Astrocyte of the hippocampus (primary cell): ENCODE data around the gene DUSP15.
"Not testable (repeated sequence)": the region's sequence is repeated elsewhere in the genome, so short reads cannot be mapped to it uniquely, and the experiment has no call there.

Experiments
- DNase-seq: peaks from one replicate; pipeline ENCODE4 v3.0.0; 2011; ENCODE audit warnings: low read depth, low spot score

The DUSP15 gene

GRCh38 chr20:31869942-31870725 lies at the start of gene DUSP15, which contains the start of gene TTLL9:
DUSP15 (minus strand) TSS chr20:31870527; CDS start chr20:31870337, 190 bp downstream.
TTLL9 (plus strand) TSS chr20:31870634; CDS start chr20:31871127, 493 bp downstream.
- peak; percentile 54 for DNase-seq

GRCh38 chr20:31919410-31920155 lies 49.3 kb upstream of the DUSP15 start:
- DNase-seq, result no peak

- DNase-seq, result no peak
These were observed 48.3 kb upstream of the DUSP15 start for GRCh38 chr20:31918466-31919105.

GRCh38 chr20:31917962-31918412 lies 47.7 kb upstream of the DUSP15 start:
- DNase-seq, result not testable (repeated sequence)

GRCh38 chr20:31916708-31917107 lies 46.4 kb upstream of the DUSP15 start:
- no peak for DNase-seq

GRCh38 chr20:31915491-31916280 lies 45.4 kb upstream of the DUSP15 start:
- DNase-seq, result no peak

DNA sequence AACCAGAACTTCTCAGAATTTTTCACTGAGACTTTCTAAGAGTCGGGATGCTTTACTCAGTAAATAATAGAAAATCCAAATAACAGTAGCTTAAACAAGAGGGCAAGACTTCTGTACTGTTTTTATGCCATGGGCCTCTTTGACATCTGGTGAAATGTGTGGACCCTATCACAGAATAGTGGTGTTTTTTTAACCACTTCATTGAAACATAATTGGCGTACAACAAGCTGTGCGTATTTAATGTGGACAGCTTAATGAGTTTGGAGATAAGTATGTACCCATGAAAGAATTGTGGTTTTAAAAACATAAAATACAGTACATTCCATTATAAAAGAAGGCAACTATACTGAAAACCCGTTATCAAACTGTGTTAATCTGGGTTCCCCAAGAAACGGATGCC lies 43.8 kb upstream of the DUSP15 start:
- DNase-seq, result peak; percentile 28

GRCh38 chr20:31913431-31914157 lies 43.3 kb upstream of the DUSP15 start:
- DNase-seq, result no peak

GRCh38 chr20:31910071-31910803 lies 39.9 kb upstream of the DUSP15 start:
- no peak for DNase-seq

DNA sequence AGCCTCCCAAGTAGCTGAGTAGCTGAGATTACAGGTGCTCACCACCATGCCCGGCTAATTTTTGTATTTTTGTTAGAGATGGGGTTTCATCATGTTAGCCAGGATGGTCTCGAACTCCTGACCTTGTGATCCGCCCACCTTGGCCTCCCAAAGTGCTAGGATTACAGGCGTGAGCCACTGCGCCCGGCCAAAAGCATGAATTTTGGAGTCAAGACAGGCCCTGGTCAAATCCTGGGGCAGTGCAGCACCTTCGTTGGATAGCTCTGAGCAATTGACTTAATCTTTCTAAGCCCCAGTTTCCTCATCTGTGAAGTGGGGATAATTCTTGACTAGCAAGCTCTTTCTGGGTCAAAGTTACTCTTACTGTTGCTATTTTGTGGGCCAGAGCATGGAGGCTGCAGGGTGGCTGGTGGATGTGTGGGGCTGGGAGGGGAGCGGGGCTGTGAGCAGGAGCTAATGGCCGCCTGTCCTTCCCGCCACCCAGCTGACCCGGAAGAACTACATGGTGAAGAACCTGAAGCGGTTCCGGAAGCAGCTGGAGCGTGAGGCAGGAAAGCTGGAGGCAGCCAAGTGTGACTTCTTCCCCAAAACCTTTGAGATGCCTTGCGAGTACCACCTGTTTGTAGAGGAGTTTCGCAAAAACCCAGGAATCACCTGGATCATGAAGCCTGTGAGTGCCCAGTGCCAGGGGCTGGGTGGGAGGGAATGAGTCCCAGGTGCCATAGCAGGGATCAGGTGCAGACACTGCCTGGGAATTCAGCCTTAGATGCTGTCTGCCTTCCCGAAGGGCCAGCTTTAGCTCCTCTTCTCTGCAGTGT lies 39.1 kb upstream of the DUSP15 start:
- DNase-seq, result no peak

- DNase-seq, result no peak
These were observed 38.1 kb upstream of the DUSP15 start for GRCh38 chr20:31908424-31908823.

GRCh38 chr20:31908016-31908415 lies 37.7 kb upstream of the DUSP15 start:
- no peak for DNase-seq

DNA sequence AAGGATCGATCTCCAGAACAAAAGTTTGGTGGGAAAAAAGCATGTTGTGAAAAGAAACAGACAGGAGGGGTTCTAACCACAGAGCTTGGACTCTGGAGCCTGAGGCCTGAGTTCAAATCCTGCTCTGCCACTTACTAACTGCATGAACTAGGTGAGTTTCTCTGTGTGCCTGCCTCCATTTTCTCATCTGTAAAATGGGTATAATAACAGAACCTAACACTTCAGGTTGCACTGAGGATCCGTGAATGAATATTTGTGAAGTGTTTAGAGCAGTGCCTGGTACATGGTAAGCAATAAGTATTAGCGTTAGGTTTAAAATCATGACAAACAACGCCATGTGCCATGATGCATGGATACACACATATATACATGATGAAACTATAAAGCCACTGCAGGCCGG lies 36.7 kb upstream of the DUSP15 start:
- DNase-seq, result no peak

DNA sequence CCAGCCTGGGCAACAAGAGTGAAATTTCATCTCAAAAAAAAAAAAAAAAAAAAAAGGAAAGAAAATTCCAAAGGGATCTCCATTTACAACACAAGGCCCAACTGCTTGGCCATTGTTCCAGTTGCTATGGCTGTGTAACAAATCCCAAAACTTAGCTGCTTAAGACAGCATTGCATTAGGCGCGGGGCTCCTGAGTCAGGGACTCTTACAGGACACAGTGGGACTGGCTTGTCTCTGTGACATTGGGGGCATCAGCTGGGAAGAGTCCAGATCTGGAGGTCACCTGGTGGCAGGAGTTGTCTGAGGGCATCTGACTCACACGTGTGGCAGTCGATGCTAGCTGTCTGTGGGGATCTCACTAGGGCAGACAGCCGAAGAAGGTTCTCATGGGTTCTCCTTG lies 35.7 kb upstream of the DUSP15 start:
- no peak for DNase-seq

DNA sequence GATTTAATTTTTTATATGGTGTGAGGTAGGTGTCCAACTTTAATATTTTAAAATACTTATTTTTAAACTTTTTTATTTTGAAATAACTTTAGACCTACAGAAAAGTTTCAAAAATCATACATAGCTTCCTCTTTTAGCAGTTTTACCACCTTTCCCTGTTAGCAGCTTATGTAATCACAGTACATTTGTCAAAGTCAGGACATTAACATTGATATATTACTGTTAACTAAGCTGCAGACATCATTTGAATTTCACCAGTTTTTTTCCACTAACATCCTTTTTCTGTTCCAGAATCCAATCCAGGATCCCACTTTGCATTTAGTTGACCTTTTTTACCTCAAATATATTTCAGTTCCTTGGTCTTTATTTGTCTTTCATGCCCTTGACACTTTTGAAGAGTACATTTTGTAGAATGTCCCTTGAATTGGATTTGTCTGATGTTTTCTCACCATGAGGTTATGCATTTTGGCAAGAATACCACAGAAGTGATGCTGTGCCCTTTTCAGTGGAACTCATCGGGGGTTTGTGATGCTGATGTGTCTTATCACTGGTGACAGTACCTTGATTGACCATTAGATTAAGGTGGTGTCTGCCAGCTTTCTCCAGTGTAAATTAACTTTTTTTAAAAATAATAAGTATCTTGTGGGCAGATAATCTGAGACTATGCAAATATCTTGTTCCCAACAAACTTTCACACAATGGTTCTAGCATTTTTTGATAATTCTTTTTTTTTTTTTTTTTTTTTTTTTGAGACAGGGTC lies 33.5 kb upstream of the DUSP15 start:
- DNase-seq, result no peak

GRCh38 chr20:31901615-31902014 lies 31.3 kb upstream of the DUSP15 start:
- DNase-seq, result no peak

DNA sequence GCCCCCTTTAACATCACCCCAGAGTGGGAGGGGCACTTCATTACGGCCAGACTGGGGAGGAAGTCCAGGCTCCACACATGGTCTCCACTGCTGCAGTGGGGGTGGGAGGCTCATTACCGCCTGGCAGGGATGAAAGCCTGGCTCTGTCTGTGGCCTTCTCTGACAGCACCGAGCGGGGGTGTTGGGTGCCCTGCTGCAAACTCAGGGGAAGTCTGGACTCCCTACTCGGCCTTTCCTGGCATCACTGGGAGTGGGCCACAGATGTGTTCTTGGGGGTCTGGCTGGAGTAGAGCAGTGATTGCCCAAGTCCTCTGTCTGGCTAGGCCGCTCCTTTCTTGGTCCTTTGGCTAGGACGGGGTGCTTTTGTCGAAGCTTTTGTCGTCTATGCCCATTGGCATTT lies 27.2 kb upstream of the DUSP15 start:
- no peak for DNase-seq

GRCh38 chr20:31896049-31896448 lies 25.7 kb upstream of the DUSP15 start:
- no peak for DNase-seq
